GM21576 (cell line): ENCODE results near the gene THRB.
A peak's percentile ranks its signal among the peaks of the same experiment; 100 is the strongest.

Source experiments
- ATAC-seq: cut with Tn5 transposase; IDR thresholded peaks from one replicate; pipeline ENCODE4 v1.9.1; 2021; ENCODE audit warnings: mild to moderate bottlenecking, moderate library complexity; ENCODE audit not compliant: unreplicated experiment

Gene THRB

GRCh38 chr3:24197809-24198208 lies 296.8 kb downstream of the THRB start:
- ATAC-seq = no peak

GRCh38 chr3:24196526-24196925 lies 298.1 kb downstream of the THRB start:
- ATAC-seq = no peak

GRCh38 chr3:24195504-24196230 lies 299.0 kb downstream of the THRB start:
- ATAC-seq = no peak

GRCh38 chr3:24192469-24193056 lies 302.1 kb downstream of the THRB start:
- ATAC-seq = no peak

GRCh38 chr3:24191801-24192403 lies 302.7 kb downstream of the THRB start:
- ATAC-seq = no peak

- no peak for ATAC-seq
Observed at GRCh38 chr3:24190256-24190655, 304.4 kb downstream of the THRB start.

GRCh38 chr3:24185738-24186384 lies 308.8 kb downstream of the THRB start:
- peak; percentile 79 for ATAC-seq

- no peak for ATAC-seq
Observed at GRCh38 chr3:24184528-24185176, 310.0 kb downstream of the THRB start.

- no peak for ATAC-seq
Observed at GRCh38 chr3:24182756-24183155, 311.9 kb downstream of the THRB start.

GRCh38 chr3:24181256-24181655 lies 313.4 kb downstream of the THRB start:
- no peak for ATAC-seq

GRCh38 chr3:24180616-24181015 lies 314.0 kb downstream of the THRB start:
- ATAC-seq = no peak

- ATAC-seq = no peak
Observed at GRCh38 chr3:24177201-24177600, 317.4 kb downstream of the THRB start.

- no peak for ATAC-seq
Observed at GRCh38 chr3:24174614-24175013, 320.0 kb downstream of the THRB start.

- no peak for ATAC-seq
Observed at GRCh38 chr3:24168977-24169376, 325.7 kb downstream of the THRB start.

GRCh38 chr3:24167429-24167828 lies 327.2 kb downstream of the THRB start:
- ATAC-seq = no peak

GRCh38 chr3:24166515-24166914 lies 328.1 kb downstream of the THRB start:
- ATAC-seq = no peak

- ATAC-seq = no peak
Observed at GRCh38 chr3:24165603-24165982, 329.1 kb downstream of the THRB start.

GRCh38 chr3:24164967-24165602 lies 329.6 kb downstream of the THRB start:
- no peak for ATAC-seq

- ATAC-seq = no peak
Observed at GRCh38 chr3:24162929-24163328, 331.7 kb downstream of the THRB start.

- no peak for ATAC-seq
Observed at GRCh38 chr3:24161841-24162240, 332.8 kb downstream of the THRB start.
